GM12874 (cell line): ENCODE data around the gene P2RX5.

ENCODE experiments used
- CTCF ChIP-seq: IDR thresholded peaks from 2 replicates; pipeline ENCODE4 v1.5.1; 2011; ENCODE audit warnings: low read depth, mild to moderate bottlenecking, control low read depth, low read length, moderate library complexity; ENCODE audit not compliant: insufficient read depth

P2RX5 gene

GRCh38 chr17:3657588-3657869 is 38.4 kb downstream of the P2RX5 start:
- no peak for TF ChIP-seq CTCF

GRCh38 chr17:3656755-3657587 is 39.0 kb downstream of the P2RX5 start:
- TF ChIP-seq CTCF = no peak

- no peak for TF ChIP-seq CTCF
These were observed 39.6 kb downstream of the P2RX5 start for GRCh38 chr17:3656353-3656752.

GRCh38 chr17:3655766-3656165 is 40.2 kb downstream of the P2RX5 start:
- TF ChIP-seq CTCF = no peak

- peak; percentile 61 for TF ChIP-seq CTCF
These were observed 48.0 kb downstream of the P2RX5 start for GRCh38 chr17:3647769-3648555.

GRCh38 chr17:3647251-3647650 is 48.7 kb downstream of the P2RX5 start:
- no peak for TF ChIP-seq CTCF

- no peak for TF ChIP-seq CTCF
These were observed 50.6 kb downstream of the P2RX5 start for GRCh38 chr17:3645310-3645709.
